OCI-LY7 (cell line): ENCODE data around the gene GALR1.

ENCODE experiments used
- EZH2phosphoT487 ChIP-seq: fragments of 200-600 bp; sonication (generic); IDR thresholded peaks from 2 replicates; pipeline ENCODE4 v1.6.1; 2018; ENCODE audit warnings: low read depth, borderline replicate concordance, mild to moderate bottlenecking, mixed run types, antibody characterized with exemption, low read length, moderate library complexity, mixed read lengths
- TF ChIP-seq, protein P1 (sequence below): fragments of 200-600 bp; sonication (generic); conservative IDR thresholded peaks from 2 replicates; pipeline ENCODE4 v1.5.1; 2014; ENCODE audit warnings: mild to moderate bottlenecking, antibody characterized with exemption, low read length, moderate library complexity, mixed read lengths

DNA sequence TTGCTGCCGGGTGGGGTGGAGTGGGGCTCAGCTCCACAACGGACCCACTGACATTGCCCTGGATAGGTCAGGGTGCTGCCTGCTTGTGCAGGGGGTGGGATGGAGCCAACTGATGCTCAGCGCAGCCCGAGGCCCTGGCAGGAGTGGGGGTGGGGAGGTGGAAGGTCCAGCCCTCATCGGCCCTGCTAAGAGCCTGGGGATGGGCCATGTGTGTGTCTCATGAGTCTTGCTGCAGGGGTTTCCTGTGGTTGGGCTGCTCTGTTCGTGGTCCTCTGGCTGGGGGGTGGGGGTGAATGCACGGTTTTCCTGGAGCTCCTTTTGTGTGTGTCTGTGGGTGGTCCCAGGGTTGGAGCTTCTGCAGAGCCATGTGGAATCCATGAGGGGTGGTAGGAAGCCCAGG lies 39.4 kb upstream of the GALR1 start:
- TF ChIP-seq, protein P1, sequence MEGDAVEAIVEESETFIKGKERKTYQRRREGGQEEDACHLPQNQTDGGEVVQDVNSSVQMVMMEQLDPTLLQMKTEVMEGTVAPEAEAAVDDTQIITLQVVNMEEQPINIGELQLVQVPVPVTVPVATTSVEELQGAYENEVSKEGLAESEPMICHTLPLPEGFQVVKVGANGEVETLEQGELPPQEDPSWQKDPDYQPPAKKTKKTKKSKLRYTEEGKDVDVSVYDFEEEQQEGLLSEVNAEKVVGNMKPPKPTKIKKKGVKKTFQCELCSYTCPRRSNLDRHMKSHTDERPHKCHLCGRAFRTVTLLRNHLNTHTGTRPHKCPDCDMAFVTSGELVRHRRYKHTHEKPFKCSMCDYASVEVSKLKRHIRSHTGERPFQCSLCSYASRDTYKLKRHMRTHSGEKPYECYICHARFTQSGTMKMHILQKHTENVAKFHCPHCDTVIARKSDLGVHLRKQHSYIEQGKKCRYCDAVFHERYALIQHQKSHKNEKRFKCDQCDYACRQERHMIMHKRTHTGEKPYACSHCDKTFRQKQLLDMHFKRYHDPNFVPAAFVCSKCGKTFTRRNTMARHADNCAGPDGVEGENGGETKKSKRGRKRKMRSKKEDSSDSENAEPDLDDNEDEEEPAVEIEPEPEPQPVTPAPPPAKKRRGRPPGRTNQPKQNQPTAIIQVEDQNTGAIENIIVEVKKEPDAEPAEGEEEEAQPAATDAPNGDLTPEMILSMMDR: no peak
- TF ChIP-seq EZH2phosphoT487: no peak
